22Rv1 (cell line): Measurements from ENCODE around the gene CHST3.
"Not testable (repeated sequence)": the region's sequence is repeated elsewhere in the genome, so short reads cannot be mapped to it uniquely, and the experiment has no call there.

Source experiments
- H3K27ac ChIP-seq: fragments of 450-650 bp; 2 replicates; pipeline ENCODE4 v1.5.1; 2017
- CTCF ChIP-seq: fragments of 450-650 bp; IDR thresholded peaks from 2 replicates; pipeline ENCODE4 v1.5.1; 2017; ENCODE audit warnings: mild to moderate bottlenecking
- ZFX ChIP-seq: fragments of 450-650 bp; IDR thresholded peaks from 2 replicates; pipeline ENCODE4 v1.6.1; 2017; ENCODE audit warnings: antibody characterized with exemption, borderline replicate concordance

The CHST3 gene

GRCh38 chr10:72025832-72026231 is 61.6 kb downstream of the CHST3 start:
- TF ChIP-seq CTCF, result no peak
- no peak for TF ChIP-seq ZFX
- no peak overlapping the region for H3K27ac ChIP-seq

- H3K27ac ChIP-seq, result no peak overlapping the region
- TF ChIP-seq CTCF (no peak), ZFX (no peak)
These were observed 62.3 kb downstream of the CHST3 start for GRCh38 chr10:72026278-72027111.

GRCh38 chr10:72027498-72027897 is 63.3 kb downstream of the CHST3 start:
- H3K27ac ChIP-seq, result no peak overlapping the region
- TF ChIP-seq CTCF (no peak), ZFX (no peak)

GRCh38 chr10:72029414-72029813 is 65.2 kb downstream of the CHST3 start:
- H3K27ac ChIP-seq, result no peak overlapping the region
- TF ChIP-seq CTCF (no peak), ZFX (no peak)

GRCh38 chr10:72030762-72031543 is 66.8 kb downstream of the CHST3 start:
- TF ChIP-seq CTCF, result no peak
- TF ChIP-seq ZFX, result no peak
- no peak overlapping the region for H3K27ac ChIP-seq

- TF ChIP-seq ZFX (no peak), CTCF (no peak)
- H3K27ac ChIP-seq, result no peak overlapping the region
These were observed 67.5 kb downstream of the CHST3 start for GRCh38 chr10:72031706-72032105.

GRCh38 chr10:72032409-72033162 is 68.4 kb downstream of the CHST3 start:
- not testable (repeated sequence) for H3K27ac ChIP-seq
